Measurements from ENCODE around the gene KRT79. TPM values are rescaled to one million over a fixed set of nuclear protein-coding genes. Genes with fewer than 3 reads are reported as not detected.

KRT79 gene
- total RNA-seq, 1 experiment from 2014 or later, result not detected

GRCh38 chr12:52806821-52807543 is 27.1 kb downstream of the KRT79 start:
- TF ChIP-seq CTCF (IDR thresholded peaks at IDR 0.05; ENCODE audit: unreplicated experiment), result no peak
- Mint-ChIP-seq H3K27ac (ENCODE audit: unreplicated experiment) (no peak overlapping the region), H3K9me3 (ENCODE audit: low read depth, unreplicated experiment) (no peaks in the 10 kb centered on the region), H3K36me3 (ENCODE audit: insufficient read depth, unreplicated experiment) (no peaks in the 10 kb centered on the region), H3K27me3 (ENCODE audit: unreplicated experiment) (peaks cover 62% of the 10 kb centered on the region), H3K4me3 (ENCODE audit: low read depth, unreplicated experiment) (no peak overlapping the region), H3K4me1 (ENCODE audit: low read depth, unreplicated experiment) (no peaks in the 10 kb centered on the region)
- CTCF ChIA-PET, result no interaction called here
- DNase-seq, result no peak
- no TSS peak for BruUV-seq (replicated peaks)
- intact Hi-C loops (cut with micrococcal nuclease; ENCODE audit: unreplicated experiment), result no loop called here

GRCh38 chr12:52806169-52806811 is 27.8 kb downstream of the KRT79 start:
- peaks cover 62% of the 10 kb centered on the region for H3K27me3 Mint-ChIP-seq (ENCODE audit: unreplicated experiment)
- no peaks in the 10 kb centered on the region for H3K36me3 Mint-ChIP-seq (ENCODE audit: insufficient read depth, unreplicated experiment)
- H3K4me1 Mint-ChIP-seq (ENCODE audit: low read depth, unreplicated experiment), result no peaks in the 10 kb centered on the region
- H3K27ac Mint-ChIP-seq (ENCODE audit: unreplicated experiment), result no peak overlapping the region
- H3K9me3 Mint-ChIP-seq (ENCODE audit: low read depth, unreplicated experiment), result no peaks in the 10 kb centered on the region
- intact Hi-C loops (cut with micrococcal nuclease; ENCODE audit: unreplicated experiment), result no loop called here
- DNase-seq, result no peak
- no TSS peak for BruUV-seq (replicated peaks)
- H3K4me3 Mint-ChIP-seq (ENCODE audit: low read depth, unreplicated experiment), result no peak overlapping the region
- CTCF ChIA-PET, result interaction anchor here (0.5 kb wide), 1 partner anchor 70 kb away, joined by 4 read pairs; no protein-coding TSS in a partner anchor
- TF ChIP-seq CTCF (IDR thresholded peaks at IDR 0.05; ENCODE audit: unreplicated experiment), result no peak

- no peak overlapping the region for H3K4me3 Mint-ChIP-seq (ENCODE audit: low read depth, unreplicated experiment)
- CTCF ChIA-PET, result interaction anchor here (0.5 kb wide), 1 partner anchor 70 kb away, joined by 4 read pairs; no protein-coding TSS in a partner anchor
Observed at GRCh38 chr12:52805739-52806138, 28.4 kb downstream of the KRT79 start.

GRCh38 chr12:52805000-52805399 is 29.1 kb downstream of the KRT79 start:
- Mint-ChIP-seq H3K36me3 (ENCODE audit: insufficient read depth, unreplicated experiment) (no peaks in the 10 kb centered on the region), H3K4me3 (ENCODE audit: low read depth, unreplicated experiment) (no peak overlapping the region), H3K27me3 (ENCODE audit: unreplicated experiment) (peaks cover 60% of the 10 kb centered on the region), H3K4me1 (ENCODE audit: low read depth, unreplicated experiment) (peaks cover 5% of the 10 kb centered on the region), H3K9me3 (ENCODE audit: low read depth, unreplicated experiment) (no peaks in the 10 kb centered on the region), H3K27ac (ENCODE audit: unreplicated experiment) (no peak overlapping the region)
- intact Hi-C loops (cut with micrococcal nuclease; ENCODE audit: unreplicated experiment), result no loop called here
- CTCF ChIA-PET, result no interaction called here
- DNase-seq, result no peak
- TF ChIP-seq CTCF (IDR thresholded peaks at IDR 0.05; ENCODE audit: unreplicated experiment), result no peak
- no TSS peak for BruUV-seq (replicated peaks)

More at GRCh38 chr12:52805739-52806138, 28.4 kb downstream of the KRT79 start:
- no TSS peak for BruUV-seq (replicated peaks)
- no peak for DNase-seq
- TF ChIP-seq CTCF (IDR thresholded peaks at IDR 0.05; ENCODE audit: unreplicated experiment), result no peak
- peaks cover 62% of the 10 kb centered on the region for H3K27me3 Mint-ChIP-seq (ENCODE audit: unreplicated experiment)
- intact Hi-C loops (cut with micrococcal nuclease; ENCODE audit: unreplicated experiment), result no loop called here
- H3K9me3 Mint-ChIP-seq (ENCODE audit: low read depth, unreplicated experiment), result no peaks in the 10 kb centered on the region
- no peaks in the 10 kb centered on the region for H3K36me3 Mint-ChIP-seq (ENCODE audit: insufficient read depth, unreplicated experiment)
- no peak overlapping the region for H3K27ac Mint-ChIP-seq (ENCODE audit: unreplicated experiment)
- H3K4me1 Mint-ChIP-seq (ENCODE audit: low read depth, unreplicated experiment), result no peaks in the 10 kb centered on the region
